A172 (cell line): ENCODE data around the gene SMPD1. TPM values are rescaled to one million over a fixed set of nuclear protein-coding genes. Genes with fewer than 3 reads are reported as not detected.

Experiments used
- DNase-seq: peaks from one replicate; pipeline ENCODE4 v3.0.0-alpha.2; 2015; ENCODE audit warnings: low spot score
- total RNA-seq: library from RNA; depleted of rRNA; stranded (reverse); fragments of >200 nt; shearing (Covaris generic); gene quantifications from 2 replicates; pipeline ENCODE4 v1.2.3, GENCODE V29; 2014; rRNA removed

Gene SMPD1
- total RNA-seq, 1 experiment from 2014 or later = 147 TPM

- DNase-seq = no peak
Measured at GRCh38 chr11:6414874-6415328, 24.6 kb downstream of the SMPD1 start.

- no peak for DNase-seq
Measured at GRCh38 chr11:6415797-6416196, 25.5 kb downstream of the SMPD1 start.

GRCh38 chr11:6417907-6418556, 27.8 kb downstream of the SMPD1 start:
- DNase-seq = no peak

DNA sequence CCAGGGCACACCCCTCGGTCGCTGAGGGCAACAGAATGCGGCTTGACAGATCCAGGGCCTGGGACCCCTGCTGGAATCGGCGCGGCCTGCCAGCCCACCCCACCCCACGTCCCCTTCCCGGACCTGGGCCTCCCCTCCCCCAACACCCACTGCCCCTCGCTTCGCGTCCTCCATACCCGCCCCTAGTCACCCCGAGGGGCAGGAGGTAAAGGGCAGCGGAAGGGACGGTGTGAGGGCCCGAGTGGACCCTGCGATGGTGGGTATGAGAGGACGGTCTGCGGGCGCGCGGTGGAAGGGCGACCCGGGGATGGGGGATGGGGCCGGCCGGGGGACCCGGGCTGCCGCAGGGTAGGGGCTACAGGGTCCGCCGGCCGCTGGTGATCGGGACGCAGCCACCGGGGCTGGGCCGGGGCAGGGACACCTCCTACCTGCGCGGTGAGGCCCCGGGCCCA, 28.3 kb downstream of the SMPD1 start:
- no peak for DNase-seq

DNA sequence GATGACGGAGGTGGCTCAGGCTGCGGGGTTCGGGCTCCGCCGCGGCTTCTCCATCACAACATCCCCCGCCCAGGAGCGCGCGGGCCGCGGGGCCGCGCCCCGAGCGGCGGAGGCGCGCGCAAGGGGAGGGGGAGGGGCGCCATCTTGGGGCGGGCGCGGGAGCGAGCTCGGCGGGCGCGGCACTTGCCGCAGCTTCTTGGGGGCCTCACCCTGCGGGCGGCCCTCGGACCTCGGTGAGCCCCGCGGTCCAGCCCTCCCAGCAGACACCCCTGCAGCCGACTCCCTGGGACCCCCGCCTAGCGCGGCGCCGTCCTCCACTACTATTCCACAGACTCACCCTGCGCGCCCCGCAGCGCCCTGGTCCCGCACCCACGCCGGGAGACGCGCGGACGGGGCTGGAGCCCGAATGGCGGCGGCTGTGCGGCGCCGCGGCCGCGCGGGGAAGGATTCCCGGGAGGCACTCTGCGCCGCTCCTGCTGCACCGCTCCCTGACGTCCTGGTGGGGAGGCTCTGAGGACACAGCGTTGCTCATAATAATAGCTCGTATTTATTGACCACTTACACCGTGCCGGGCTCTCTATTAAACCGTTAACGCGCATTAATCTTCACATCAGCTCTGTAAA, 28.8 kb downstream of the SMPD1 start, which contains the start of gene APBB1:
Gene APBB1, minus strand, starts transcription at position 86 of the 623 bp plus-strand sequence. CDS start 7,747 bp downstream, outside the sequence.
- DNase-seq = no peak

DNA sequence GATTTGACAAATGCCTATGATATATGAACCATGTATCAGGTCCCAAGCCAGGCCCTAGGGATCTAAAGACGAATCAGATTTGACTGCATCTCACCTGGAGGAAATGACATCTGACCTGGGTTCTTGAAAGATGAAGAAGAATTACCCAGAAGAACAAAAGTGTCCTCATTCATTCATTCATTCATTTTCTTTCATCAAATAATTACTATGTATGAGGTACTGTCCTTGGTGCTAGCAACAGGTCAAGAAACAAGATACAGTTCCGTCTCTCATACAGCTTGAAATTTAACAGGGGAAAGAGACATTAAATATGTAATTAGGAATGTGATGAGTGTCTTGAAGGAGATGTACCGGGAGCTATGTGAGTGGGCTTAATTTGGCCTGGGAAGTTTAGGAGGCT, 30.4 kb downstream of the SMPD1 start:
- no peak for DNase-seq

GRCh38 chr11:6427516-6427915, 37.2 kb downstream of the SMPD1 start:
- DNase-seq = no peak

DNA sequence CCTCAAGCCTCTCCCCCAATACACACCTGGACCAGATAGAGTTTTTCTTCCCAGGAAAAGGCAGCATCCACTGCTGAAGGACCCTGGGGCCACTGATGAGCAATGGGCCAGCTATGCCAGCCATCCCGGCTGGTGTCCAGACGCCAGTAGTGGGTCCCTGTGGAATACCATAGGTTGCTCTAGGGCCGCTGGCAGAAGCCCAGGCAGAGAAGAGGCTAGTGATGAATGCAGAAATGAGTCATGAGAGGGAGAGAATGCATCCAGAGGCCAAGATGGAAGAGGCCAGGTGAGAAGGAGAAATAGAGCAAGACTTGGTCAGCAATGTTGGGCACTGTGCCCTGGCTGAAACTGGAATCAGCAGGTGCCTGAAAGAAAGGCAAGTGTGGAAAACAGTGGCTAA, 41.6 kb downstream of the SMPD1 start:
- DNase-seq = peak; percentile 98

DNA sequence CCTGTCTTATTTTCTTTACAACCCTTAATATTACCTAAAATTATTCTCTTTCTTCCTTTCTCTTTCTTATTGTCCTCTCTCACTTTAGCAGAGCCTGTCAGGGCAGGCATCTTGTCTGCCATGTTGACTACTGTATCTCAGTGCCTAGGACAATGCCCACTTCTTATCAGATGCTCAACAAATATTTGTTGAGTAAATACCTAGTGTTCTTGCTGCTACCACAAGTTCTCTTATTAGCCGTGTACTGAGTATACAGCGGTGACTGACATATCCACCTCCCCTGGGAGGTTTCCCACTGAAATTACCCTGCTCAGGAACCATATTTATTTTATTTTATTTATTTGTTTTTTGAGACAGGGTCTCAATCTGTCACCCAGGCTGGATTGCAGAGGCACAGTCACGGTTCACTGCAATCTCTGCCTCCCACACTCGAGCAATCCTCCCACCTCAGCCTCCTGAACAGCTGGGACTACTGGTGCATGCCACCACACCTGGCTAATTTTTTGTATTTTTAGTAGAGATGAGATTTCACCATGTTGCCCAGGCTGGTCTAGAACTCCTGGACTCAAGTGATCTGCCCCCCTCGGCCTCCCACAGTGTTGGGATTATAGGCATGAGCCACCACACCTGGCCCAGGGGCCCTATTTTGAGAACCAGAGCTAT, 43.9 kb downstream of the SMPD1 start:
- DNase-seq = no peak

- DNase-seq = no peak
Measured at GRCh38 chr11:6437423-6437822, 47.1 kb downstream of the SMPD1 start.

DNA sequence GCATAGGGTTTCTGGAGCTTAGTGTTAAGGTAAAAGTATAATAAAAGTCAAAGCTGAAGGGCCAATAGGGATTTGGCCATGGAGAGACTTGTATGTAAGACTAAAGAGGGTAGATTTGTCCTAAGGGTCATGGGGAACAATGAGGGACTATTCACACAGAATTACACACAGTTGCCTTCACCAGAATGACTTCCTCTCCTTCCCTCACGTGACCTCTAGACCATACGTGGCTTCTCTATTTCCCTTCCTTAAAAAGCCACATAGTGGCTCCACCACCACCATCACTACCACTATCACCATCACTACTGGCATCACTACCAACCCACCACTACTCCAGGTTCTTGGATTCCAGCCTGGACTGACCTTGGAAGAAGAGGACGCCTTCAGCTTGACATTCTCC, 47.7 kb downstream of the SMPD1 start:
- no peak for DNase-seq

DNA sequence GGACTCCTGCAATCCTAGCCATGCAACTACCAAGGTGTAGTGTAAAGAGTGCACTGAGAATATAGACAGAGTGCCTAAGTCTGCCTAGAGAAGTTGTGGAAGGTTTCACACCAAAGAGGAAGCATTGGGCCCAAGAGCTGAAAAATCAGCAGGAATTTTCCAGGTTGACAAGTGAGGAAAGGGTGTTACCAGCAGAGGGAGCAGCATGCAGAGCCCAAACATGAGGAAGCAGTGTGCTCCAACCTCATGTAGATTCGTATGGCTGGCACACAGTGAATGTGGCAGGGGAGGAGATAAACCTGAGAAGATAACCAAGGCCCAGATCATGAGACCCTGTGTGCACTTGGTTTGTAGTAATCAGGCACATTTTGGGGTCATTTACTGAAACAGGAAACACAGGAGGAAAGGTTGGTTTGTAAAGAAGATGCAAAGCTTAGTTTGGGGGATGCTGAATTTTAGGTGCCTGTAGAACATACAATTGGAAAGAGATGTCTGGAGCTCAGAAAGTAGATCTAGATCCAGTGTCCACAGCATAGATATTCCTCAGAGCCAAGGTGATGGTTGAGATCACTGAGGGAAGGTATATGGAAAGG, 48.8 kb downstream of the SMPD1 start:
- DNase-seq = peak; percentile 45

GRCh38 chr11:6440906-6441358, 50.7 kb downstream of the SMPD1 start, which contains the start of gene HPX:
TSS of gene HPX (minus strand) at chr11:6440987. CDS start at chr11:6440963, 24 bp downstream.
- no peak for DNase-seq

DNA sequence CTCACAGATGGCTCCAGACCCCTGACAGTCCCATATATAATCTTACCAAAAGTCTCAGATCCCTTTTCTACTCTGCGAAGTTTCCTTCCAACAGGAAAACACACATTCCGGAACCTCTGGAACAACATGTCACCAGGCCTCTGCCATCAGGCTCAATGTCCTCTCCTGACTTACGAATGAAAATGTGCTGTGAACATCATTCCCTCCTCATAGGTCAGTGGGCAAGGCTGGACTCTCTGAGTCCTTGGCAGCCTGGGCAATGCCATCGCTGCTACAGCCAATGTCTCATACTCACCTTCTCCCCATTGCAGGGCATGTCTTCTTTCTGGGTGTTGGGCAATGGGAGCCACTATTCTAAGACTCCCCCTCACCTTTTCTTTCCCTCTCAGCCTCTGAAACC, 52.2 kb downstream of the SMPD1 start:
- DNase-seq = no peak

DNA sequence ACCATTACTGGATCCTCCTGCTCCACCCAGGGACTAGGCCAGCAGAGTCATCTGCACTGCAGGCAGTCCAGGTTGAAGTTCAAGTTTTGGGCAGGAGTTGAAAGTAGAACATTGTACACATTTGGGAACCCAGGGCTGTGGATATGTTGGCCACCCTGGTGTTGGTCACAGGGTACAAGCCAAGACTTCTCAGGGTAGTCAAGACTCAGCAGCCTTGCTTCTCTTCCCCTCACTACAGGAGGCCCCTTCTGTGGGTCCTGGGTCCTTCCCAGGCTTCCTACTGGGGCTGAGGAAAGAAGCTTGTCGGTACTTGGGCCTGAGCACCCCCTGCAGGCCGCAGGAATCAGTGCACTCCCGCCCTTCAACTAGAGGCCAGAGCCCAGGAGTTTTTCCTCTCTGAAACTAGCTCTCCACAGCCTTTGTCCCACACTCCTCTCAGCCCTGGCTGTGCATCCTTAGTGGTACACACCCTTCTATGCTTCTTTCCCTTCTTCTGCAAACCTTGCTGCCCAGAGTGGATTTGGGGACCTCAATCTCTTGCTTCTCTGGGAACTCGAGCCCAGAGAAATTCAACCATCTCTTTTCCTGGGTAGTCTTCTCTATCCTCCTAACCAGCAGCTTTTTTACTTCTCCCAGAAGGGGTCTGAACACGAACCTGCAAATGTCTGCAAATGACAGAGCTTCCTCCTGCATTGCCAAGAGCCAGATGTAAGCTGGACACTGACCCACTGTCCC, 53.2 kb downstream of the SMPD1 start:
- peak; percentile 47 for DNase-seq

Other genes starting within 250 kb of the SMPD1 start
- not detected in 2 replicates for gene OR52B2, start 220.1 kb upstream of the SMPD1 start, total RNA-seq
- not detected in 2 replicates for gene OR52W1, start 191.2 kb upstream of the SMPD1 start, total RNA-seq
- gene C11orf42, start 184.9 kb upstream of the SMPD1 start, total RNA-seq = not detected in 2 replicates
- 9.6 and 13.1 TPM in 2 replicates for gene FHIP1B, start 155.8 kb upstream of the SMPD1 start, total RNA-seq
- 0.17 TPM in 1 of 2 replicates, not detected in the other for gene CNGA4, start 151.4 kb upstream of the SMPD1 start, total RNA-seq
- gene CCKBR, start 130.6 kb upstream of the SMPD1 start, total RNA-seq = not detected in 2 replicates
- not detected in 2 replicates for gene CAVIN3, start 70.0 kb upstream of the SMPD1 start, total RNA-seq
- 58.4 and 63.3 TPM in 2 replicates for gene APBB1, start 28.6 kb downstream of the SMPD1 start, total RNA-seq
- 0.14 and 0.74 TPM in 2 replicates for gene HPX, start 50.5 kb downstream of the SMPD1 start, total RNA-seq
- 27.3 and 32.8 TPM in 2 replicates for gene TRIM3, start 83.5 kb downstream of the SMPD1 start, total RNA-seq
- gene ARFIP2, start 90.9 kb downstream of the SMPD1 start, total RNA-seq = 68.6 and 68.7 TPM in 2 replicates
- 32.4 and 58.1 TPM in 2 replicates for gene TIMM10B, start 91.0 kb downstream of the SMPD1 start, total RNA-seq
- 1.9 and 3.0 TPM in 2 replicates for gene DNHD1, start 106.8 kb downstream of the SMPD1 start, total RNA-seq
- gene RRP8, start 213.1 kb downstream of the SMPD1 start, total RNA-seq = 14.0 and 35.3 TPM in 2 replicates
- 210 and 231 TPM in 2 replicates for gene ILK, start 213.3 kb downstream of the SMPD1 start, total RNA-seq
- 53.6 and 67.5 TPM in 2 replicates for gene TAF10, start 221.7 kb downstream of the SMPD1 start, total RNA-seq
- 31.7 and 34.9 TPM in 2 replicates for gene TPP1, start 228.9 kb downstream of the SMPD1 start, total RNA-seq